Activated T-cell treated with anti-CD3 and anti-CD28 coated beads, Interleukin-2, amount 50 U/mL, for 72 hours (primary cell): Measurements from ENCODE around the gene KIF26B. TPM values are rescaled to one million over a fixed set of nuclear protein-coding genes. Genes with fewer than 3 reads are reported as not detected.

Experiments used
- ATAC-seq, 2 donors: fragments of 150-1000 bp; cut with Tn5 transposase; replicated peaks in 1 of 2; 2 replicates each; pipeline ENCODE4 v1.10.0; 2021; ENCODE audit warnings: moderate library complexity in 2 of 2, mild to moderate bottlenecking in 1 of 2
- DNase-seq, 2 donors: peaks; one replicate each; pipeline ENCODE4 v3.0.0; 2021 to 2022; ENCODE audit warnings: mixed read lengths in 1 of 2
- H3K27ac Mint-ChIP-seq: one replicate; pipeline ENCODE4 v1.8.0; 2022; ENCODE audit warnings: mild to moderate bottlenecking, moderate library complexity, mixed read lengths
- H3K27me3 Mint-ChIP-seq: one replicate; pipeline ENCODE4 v1.8.0; 2022; ENCODE audit warnings: low read depth, mixed read lengths
- H3K36me3 Mint-ChIP-seq, 2 donors: one replicate each; pipeline ENCODE4 v1.8.0; 2022; ENCODE audit warnings: mixed read lengths in 2 of 2, mild to moderate bottlenecking in 1 of 2; ENCODE audit not compliant: insufficient read depth in 2 of 2
- H3K4me1 Mint-ChIP-seq: one replicate; pipeline ENCODE4 v1.8.0; 2022; ENCODE audit warnings: low read depth, mixed read lengths
- H3K4me3 Mint-ChIP-seq, 2 donors: one replicate each; pipeline ENCODE4 v1.8.0; 2022; ENCODE audit warnings: mild to moderate bottlenecking in 2 of 2, mixed read lengths in 2 of 2, moderate library complexity in 2 of 2
- H3K9me3 Mint-ChIP-seq, 2 donors: one replicate each; pipeline ENCODE4 v1.8.0; 2022; ENCODE audit warnings: mixed read lengths in 2 of 2
- total RNA-seq, 2 donors: library from RNA; stranded (reverse); gene quantifications; one replicate each; pipeline ENCODE4 v1.2.3, GENCODE V29; 2022

The KIF26B gene
- total RNA-seq, result under 1 TPM; 0.25 to 0.34 TPM

GRCh38 chr1:245154429-245155271, at the start of gene KIF26B:
KIF26B (plus strand) TSS chr1:245154985; CDS start chr1:245155425, 440 bp downstream.
- ATAC-seq, result peak; percentile 22 to 33
- H3K27me3 Mint-ChIP-seq, result peaks cover 75% of the 10 kb centered on the region
- H3K27ac Mint-ChIP-seq, result no peak within 1 kb of the TSS
- H3K36me3 Mint-ChIP-seq, result peaks cover 0 to under 1% of the 10 kb centered on the region in 2 donors
- H3K4me1 Mint-ChIP-seq, result peaks cover 26% of the 10 kb centered on the region
- H3K4me3 Mint-ChIP-seq, result peak within 1 kb of the TSS; percentile 87 to 91
- H3K9me3 Mint-ChIP-seq, result peaks cover 0 to 2% of the 10 kb centered on the region in 2 donors
- DNase-seq, result peak; percentile 48 to 49

GRCh38 chr1:245105042-245105441, 49.7 kb upstream of the KIF26B start:
- Mint-ChIP-seq H3K9me3 (no peaks in the 10 kb centered on the region), H3K27me3 (no peaks in the 10 kb centered on the region), H3K36me3 (no peaks in the 10 kb centered on the region), H3K27ac (no peak overlapping the region), H3K4me1 (no peaks in the 10 kb centered on the region), H3K4me3 (no peak overlapping the region)
- DNase-seq (no peak), ATAC-seq (no peak)

GRCh38 chr1:245105815-245106410, 48.9 kb upstream of the KIF26B start:
- Mint-ChIP-seq H3K36me3 (no peaks in the 10 kb centered on the region), H3K27me3 (no peaks in the 10 kb centered on the region), H3K4me3 (no peak overlapping the region), H3K4me1 (no peaks in the 10 kb centered on the region), H3K9me3 (no peaks in the 10 kb centered on the region), H3K27ac (no peak overlapping the region)
- ATAC-seq (no peak), DNase-seq (no peak)

- H3K4me3 Mint-ChIP-seq, result no peak overlapping the region
- no peaks in the 10 kb centered on the region for H3K36me3 Mint-ChIP-seq
- H3K9me3 Mint-ChIP-seq, result no peaks in the 10 kb centered on the region
- no peak for ATAC-seq
- no peaks in the 10 kb centered on the region for H3K4me1 Mint-ChIP-seq
- no peaks in the 10 kb centered on the region for H3K27me3 Mint-ChIP-seq
- H3K27ac Mint-ChIP-seq, result no peak overlapping the region
- no peak for DNase-seq
Measured at GRCh38 chr1:245107776-245108114, 47.0 kb upstream of the KIF26B start.

GRCh38 chr1:245108246-245108645, 46.5 kb upstream of the KIF26B start:
- Mint-ChIP-seq H3K27ac (no peak overlapping the region), H3K36me3 (no peaks in the 10 kb centered on the region), H3K4me3 (no peak overlapping the region), H3K27me3 (no peaks in the 10 kb centered on the region), H3K9me3 (no peaks in the 10 kb centered on the region), H3K4me1 (no peaks in the 10 kb centered on the region)
- no peak for ATAC-seq
- no peak for DNase-seq

- no peaks in the 10 kb centered on the region for H3K36me3 Mint-ChIP-seq
- ATAC-seq (no peak), DNase-seq (no peak)
- no peak overlapping the region for H3K27ac Mint-ChIP-seq
- H3K27me3 Mint-ChIP-seq, result no peaks in the 10 kb centered on the region
- no peak overlapping the region for H3K4me3 Mint-ChIP-seq
- no peaks in the 10 kb centered on the region for H3K9me3 Mint-ChIP-seq
- H3K4me1 Mint-ChIP-seq, result no peaks in the 10 kb centered on the region
Measured at GRCh38 chr1:245108909-245109308, 45.9 kb upstream of the KIF26B start.

GRCh38 chr1:245110406-245110805, 44.4 kb upstream of the KIF26B start:
- H3K4me1 Mint-ChIP-seq, result no peaks in the 10 kb centered on the region
- H3K27ac Mint-ChIP-seq, result no peak overlapping the region
- H3K9me3 Mint-ChIP-seq, result no peaks in the 10 kb centered on the region
- no peak for DNase-seq
- H3K4me3 Mint-ChIP-seq, result no peak overlapping the region
- no peaks in the 10 kb centered on the region for H3K27me3 Mint-ChIP-seq
- ATAC-seq, result no peak
- no peaks in the 10 kb centered on the region for H3K36me3 Mint-ChIP-seq

- no peaks in the 10 kb centered on the region for H3K27me3 Mint-ChIP-seq
- no peaks in the 10 kb centered on the region for H3K9me3 Mint-ChIP-seq
- DNase-seq, result no peak
- H3K36me3 Mint-ChIP-seq, result no peaks in the 10 kb centered on the region
- H3K4me3 Mint-ChIP-seq, result no peak overlapping the region
- H3K27ac Mint-ChIP-seq, result no peak overlapping the region
- ATAC-seq, result no peak
- H3K4me1 Mint-ChIP-seq, result no peaks in the 10 kb centered on the region
Measured at GRCh38 chr1:245111073-245111472, 43.7 kb upstream of the KIF26B start.

- Mint-ChIP-seq H3K27ac (no peak overlapping the region), H3K9me3 (no peaks in the 10 kb centered on the region), H3K36me3 (no peaks in the 10 kb centered on the region), H3K4me1 (no peaks in the 10 kb centered on the region), H3K27me3 (no peaks in the 10 kb centered on the region), H3K4me3 (no peak overlapping the region)
- DNase-seq (no peak), ATAC-seq (no peak)
Measured at GRCh38 chr1:245113649-245114048, 41.1 kb upstream of the KIF26B start.

- H3K27me3 Mint-ChIP-seq, result no peaks in the 10 kb centered on the region
- DNase-seq (no peak), ATAC-seq (no peak)
- no peaks in the 10 kb centered on the region for H3K36me3 Mint-ChIP-seq
- H3K4me3 Mint-ChIP-seq, result no peak overlapping the region
- no peak overlapping the region for H3K27ac Mint-ChIP-seq
- no peaks in the 10 kb centered on the region for H3K4me1 Mint-ChIP-seq
- H3K9me3 Mint-ChIP-seq, result no peaks in the 10 kb centered on the region
Measured at GRCh38 chr1:245116131-245116530, 38.7 kb upstream of the KIF26B start.

- no peaks in the 10 kb centered on the region for H3K4me1 Mint-ChIP-seq
- H3K36me3 Mint-ChIP-seq, result no peaks in the 10 kb centered on the region
- H3K27ac Mint-ChIP-seq, result no peak overlapping the region
- H3K27me3 Mint-ChIP-seq, result no peaks in the 10 kb centered on the region
- ATAC-seq (no peak), DNase-seq (no peak)
- H3K4me3 Mint-ChIP-seq, result no peak overlapping the region
- no peaks in the 10 kb centered on the region for H3K9me3 Mint-ChIP-seq
Measured at GRCh38 chr1:245116751-245117150, 38.0 kb upstream of the KIF26B start.

GRCh38 chr1:245118066-245118465, 36.7 kb upstream of the KIF26B start:
- H3K27me3 Mint-ChIP-seq, result no peaks in the 10 kb centered on the region
- H3K9me3 Mint-ChIP-seq, result no peaks in the 10 kb centered on the region
- no peak overlapping the region for H3K27ac Mint-ChIP-seq
- no peaks in the 10 kb centered on the region for H3K36me3 Mint-ChIP-seq
- ATAC-seq (no peak), DNase-seq (no peak)
- no peaks in the 10 kb centered on the region for H3K4me1 Mint-ChIP-seq
- H3K4me3 Mint-ChIP-seq, result no peak overlapping the region

GRCh38 chr1:245118806-245119205, 36.0 kb upstream of the KIF26B start:
- Mint-ChIP-seq H3K4me3 (no peak overlapping the region), H3K27ac (peak overlapping the region; percentile 24), H3K9me3 (no peaks in the 10 kb centered on the region), H3K36me3 (no peaks in the 10 kb centered on the region), H3K4me1 (no peaks in the 10 kb centered on the region), H3K27me3 (no peaks in the 10 kb centered on the region)
- ATAC-seq (no peak), DNase-seq (no peak)

- no peak for DNase-seq
- no peaks in the 10 kb centered on the region for H3K36me3 Mint-ChIP-seq
- no peaks in the 10 kb centered on the region for H3K4me1 Mint-ChIP-seq
- no peaks in the 10 kb centered on the region for H3K9me3 Mint-ChIP-seq
- no peak for ATAC-seq
- no peak overlapping the region for H3K4me3 Mint-ChIP-seq
- H3K27me3 Mint-ChIP-seq, result no peaks in the 10 kb centered on the region
- no peak overlapping the region for H3K27ac Mint-ChIP-seq
Measured at GRCh38 chr1:245121523-245121922, 33.3 kb upstream of the KIF26B start.
